Lower lobe of right lung (tissue), 2 donors: ENCODE data around the gene TCF4. TPM values are rescaled to one million over a fixed set of nuclear protein-coding genes. Genes with fewer than 3 reads are reported as not detected.

Source experiments
- ATAC-seq, 2 donors: fragments of 200-7000 bp; cut with Tn5 transposase; one replicate each; pipeline ENCODE4 v1.9.1; 2020 to 2022; ENCODE audit warnings: mild to moderate bottlenecking in 2 of 2, moderate library complexity in 2 of 2
- DNase-seq: peaks from one replicate; pipeline ENCODE4 v3.0.0-alpha.2; 2020
- H3K27ac ChIP-seq: fragments of 200-600 bp; one replicate; pipeline ENCODE4 v1.8.0; 2022
- H3K27me3 ChIP-seq: fragments of 200-600 bp; one replicate; pipeline ENCODE4 v1.8.0; 2022; ENCODE audit warnings: low read depth
- H3K36me3 ChIP-seq: fragments of 200-600 bp; one replicate; pipeline ENCODE4 v1.8.0; 2022; ENCODE audit warnings: mild to moderate bottlenecking
- H3K4me1 ChIP-seq: fragments of 200-600 bp; one replicate; pipeline ENCODE4 v1.8.0; 2022
- H3K4me3 ChIP-seq: fragments of 200-600 bp; one replicate; pipeline ENCODE4 v1.8.0; 2022; ENCODE audit warnings: mild to moderate bottlenecking
- H3K9me3 ChIP-seq: fragments of 200-600 bp; one replicate; pipeline ENCODE4 v1.8.0; 2022
- intact Hi-C: fragments of 100-400 bp; cut with DNase I; formaldehyde crosslinking; loops from one replicate; pipeline ENCODE4 v1.11.0; 2022
- total RNA-seq: library from RNA; stranded (reverse); fragmentation: NEBNext Ultra II Directional; extraction: Animal tissue kit (Norgen Biotek cat#: 25700); gene quantifications from one replicate; pipeline ENCODE4 v1.2.1, GENCODE V29; 2021
- TF ChIP-seq, protein P1 (sequence below): fragments of 200-600 bp; IDR thresholded peaks from one replicate; pipeline ENCODE4 v1.8.0; 2022; ENCODE audit warnings: antibody characterized with exemption, mild to moderate bottlenecking
- donor health status: DM: no; HTN: yes; CAD: no; lungs with severe emphysema.

The TCF4 gene
- total RNA-seq, 1 donor from 2014 or later = 112 TPM

DNA sequence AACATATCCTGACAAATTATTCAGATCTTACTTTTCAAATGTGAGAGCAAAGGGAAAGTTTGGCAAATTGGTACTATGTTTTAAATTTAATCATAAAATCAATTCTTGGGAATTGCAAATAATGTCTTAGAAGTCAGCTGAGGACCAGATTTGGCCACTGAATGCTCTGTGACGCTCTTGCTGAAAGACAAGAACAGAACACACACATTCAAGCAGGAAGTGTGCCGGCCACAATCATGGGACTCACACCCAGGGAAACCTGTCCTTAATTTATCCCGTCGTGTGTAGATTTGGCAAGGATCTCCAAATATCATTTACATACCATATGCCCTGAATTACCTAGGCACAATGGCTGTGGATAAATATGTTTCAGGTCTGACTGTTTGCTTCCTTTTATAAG lies 253.1 kb downstream of the TCF4 start:
- TF ChIP-seq, protein P1, sequence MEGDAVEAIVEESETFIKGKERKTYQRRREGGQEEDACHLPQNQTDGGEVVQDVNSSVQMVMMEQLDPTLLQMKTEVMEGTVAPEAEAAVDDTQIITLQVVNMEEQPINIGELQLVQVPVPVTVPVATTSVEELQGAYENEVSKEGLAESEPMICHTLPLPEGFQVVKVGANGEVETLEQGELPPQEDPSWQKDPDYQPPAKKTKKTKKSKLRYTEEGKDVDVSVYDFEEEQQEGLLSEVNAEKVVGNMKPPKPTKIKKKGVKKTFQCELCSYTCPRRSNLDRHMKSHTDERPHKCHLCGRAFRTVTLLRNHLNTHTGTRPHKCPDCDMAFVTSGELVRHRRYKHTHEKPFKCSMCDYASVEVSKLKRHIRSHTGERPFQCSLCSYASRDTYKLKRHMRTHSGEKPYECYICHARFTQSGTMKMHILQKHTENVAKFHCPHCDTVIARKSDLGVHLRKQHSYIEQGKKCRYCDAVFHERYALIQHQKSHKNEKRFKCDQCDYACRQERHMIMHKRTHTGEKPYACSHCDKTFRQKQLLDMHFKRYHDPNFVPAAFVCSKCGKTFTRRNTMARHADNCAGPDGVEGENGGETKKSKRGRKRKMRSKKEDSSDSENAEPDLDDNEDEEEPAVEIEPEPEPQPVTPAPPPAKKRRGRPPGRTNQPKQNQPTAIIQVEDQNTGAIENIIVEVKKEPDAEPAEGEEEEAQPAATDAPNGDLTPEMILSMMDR = no peak
- no peak for ATAC-seq
- Histone ChIP-seq H3K4me3 (no peak overlapping the region), H3K4me1 (peaks cover 34% of the 10 kb centered on the region), H3K27ac (no peak overlapping the region), H3K9me3 (no peaks in the 10 kb centered on the region), H3K36me3 (no peaks in the 10 kb centered on the region), H3K27me3 (no peaks in the 10 kb centered on the region)
- no peak for DNase-seq
- intact Hi-C loops = no loop called here

DNA sequence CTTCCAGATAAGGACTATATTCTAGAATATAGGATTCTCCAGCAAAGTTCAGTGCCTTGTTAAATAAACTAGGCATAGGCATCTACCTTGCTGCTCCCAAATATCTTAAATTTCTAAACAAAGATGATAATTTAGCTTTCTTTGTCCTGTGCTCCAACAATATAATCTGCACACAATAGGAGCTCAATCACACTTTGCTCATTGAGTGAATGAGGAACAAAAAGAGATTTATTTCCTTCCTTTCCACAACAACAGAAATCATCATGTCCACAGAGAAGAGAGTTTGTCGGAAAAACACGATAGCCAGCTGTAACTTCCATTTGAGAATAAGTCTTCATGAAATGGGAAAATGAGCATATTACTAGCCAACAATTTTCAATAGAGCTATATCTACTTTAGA lies 256.7 kb downstream of the TCF4 start:
- no peak for DNase-seq
- no peak for ATAC-seq
- intact Hi-C loops = no loop called here
- H3K27ac ChIP-seq = no peak overlapping the region
- peaks cover 31% of the 10 kb centered on the region for H3K4me1 ChIP-seq
- no peaks in the 10 kb centered on the region for H3K27me3 ChIP-seq
- no peaks in the 10 kb centered on the region for H3K9me3 ChIP-seq
- H3K4me3 ChIP-seq = no peak overlapping the region
- no peaks in the 10 kb centered on the region for H3K36me3 ChIP-seq
- TF ChIP-seq, protein P1 = no peak

DNA sequence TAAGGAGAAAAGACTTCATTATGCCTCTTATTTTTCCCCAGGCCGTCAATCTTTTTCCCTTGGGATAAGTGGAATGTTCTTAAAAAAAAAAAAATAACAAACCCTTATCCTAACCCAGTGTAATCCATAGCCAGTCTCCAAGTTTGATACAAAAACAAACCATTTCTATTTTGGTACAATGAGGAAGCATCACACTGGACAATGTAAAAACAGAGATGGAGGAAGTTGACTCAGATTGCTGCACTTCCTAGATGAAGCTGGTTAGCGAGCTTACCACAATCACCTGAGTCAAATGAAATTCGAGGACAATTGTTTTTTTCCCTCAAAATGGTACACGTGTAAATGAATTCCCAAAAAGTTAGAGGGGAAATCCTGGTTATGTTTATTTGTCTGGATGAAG lies 259.7 kb downstream of the TCF4 start:
- Histone ChIP-seq H3K27ac (peak overlapping the region; percentile 16), H3K4me3 (no peak overlapping the region), H3K27me3 (no peaks in the 10 kb centered on the region), H3K4me1 (peaks cover 36% of the 10 kb centered on the region), H3K9me3 (no peaks in the 10 kb centered on the region), H3K36me3 (no peaks in the 10 kb centered on the region)
- no peak for ATAC-seq
- DNase-seq = no peak
- intact Hi-C loops = no loop called here
- TF ChIP-seq, protein P1 = no peak

DNA sequence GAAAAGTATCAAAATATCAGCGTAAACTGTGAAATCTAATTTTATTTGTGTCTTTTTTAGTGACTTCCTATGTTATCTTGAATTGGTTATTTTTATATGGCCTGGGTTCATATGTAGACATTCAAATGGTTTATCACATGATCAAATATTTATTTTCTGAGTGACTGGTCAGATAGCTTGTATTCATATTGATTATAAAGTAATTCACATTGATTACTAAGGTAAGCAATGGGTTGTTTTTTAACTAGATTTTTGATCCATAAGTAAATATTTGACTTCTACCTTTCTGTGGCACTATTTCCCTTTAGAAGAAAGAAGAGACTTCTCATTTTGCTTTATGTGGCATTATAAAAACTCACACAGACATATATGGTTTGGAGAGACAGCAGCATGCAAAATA lies 260.5 kb downstream of the TCF4 start:
- no peaks in the 10 kb centered on the region for H3K27me3 ChIP-seq
- peak overlapping the region; percentile 16 for H3K27ac ChIP-seq
- ATAC-seq = no peak
- H3K9me3 ChIP-seq = no peaks in the 10 kb centered on the region
- H3K36me3 ChIP-seq = no peaks in the 10 kb centered on the region
- DNase-seq = no peak
- H3K4me3 ChIP-seq = no peak overlapping the region
- TF ChIP-seq, protein P1 = no peak
- intact Hi-C loops = no loop called here
- H3K4me1 ChIP-seq = peaks cover 42% of the 10 kb centered on the region

DNA sequence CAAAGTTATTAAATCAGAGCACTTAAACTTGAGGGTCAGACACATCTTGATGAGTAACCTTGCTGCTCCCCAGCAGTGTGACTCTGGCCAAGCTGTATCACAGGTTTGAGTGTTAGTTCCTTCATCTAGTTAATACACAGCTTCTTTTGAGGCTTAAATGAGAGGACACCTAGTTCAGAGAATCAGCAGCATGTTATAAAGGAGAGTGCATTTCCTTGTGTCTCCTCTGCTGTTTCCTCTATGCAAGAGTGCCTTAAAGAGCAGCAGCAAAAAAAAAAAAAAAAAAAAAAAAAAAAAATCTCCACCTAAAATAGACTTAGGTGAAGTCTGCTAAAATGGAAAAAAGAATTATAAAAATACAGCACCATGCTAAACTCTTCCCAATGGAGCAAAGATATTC lies 261.9 kb downstream of the TCF4 start:
- Histone ChIP-seq H3K4me3 (no peak overlapping the region), H3K4me1 (peaks cover 32% of the 10 kb centered on the region), H3K9me3 (no peaks in the 10 kb centered on the region), H3K27me3 (no peaks in the 10 kb centered on the region), H3K27ac (no peak overlapping the region), H3K36me3 (no peaks in the 10 kb centered on the region)
- no peak for DNase-seq
- ATAC-seq = no peak
- intact Hi-C loops = no loop called here
- TF ChIP-seq, protein P1 = no peak

DNA sequence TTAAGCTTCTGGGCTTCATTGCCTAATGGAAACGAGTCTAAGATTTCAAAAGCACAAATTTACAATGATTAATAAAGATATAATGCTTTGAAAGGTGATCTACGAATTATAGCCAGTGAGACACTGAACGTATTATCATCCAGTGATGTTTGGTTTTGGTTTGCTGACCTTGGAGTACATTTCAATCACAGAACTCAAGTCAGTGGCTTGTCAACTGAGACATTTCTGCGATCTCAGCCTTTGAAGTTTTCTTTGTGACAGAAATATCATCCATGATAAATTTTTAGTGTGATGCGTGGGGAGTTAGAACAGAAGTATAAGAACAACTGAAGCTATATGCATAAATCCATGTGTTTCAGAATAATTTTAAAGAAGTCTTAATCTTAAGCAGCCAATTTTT lies 263.8 kb downstream of the TCF4 start:
- Histone ChIP-seq H3K36me3 (no peaks in the 10 kb centered on the region), H3K9me3 (no peaks in the 10 kb centered on the region), H3K27me3 (no peaks in the 10 kb centered on the region), H3K4me1 (peaks cover 31% of the 10 kb centered on the region), H3K27ac (no peak overlapping the region), H3K4me3 (no peak overlapping the region)
- TF ChIP-seq, protein P1 = no peak
- no peak for ATAC-seq
- intact Hi-C loops = no loop called here
- DNase-seq = no peak
